AG04450 (cell line): ENCODE results near the gene LRRC28. TPM values are rescaled to one million over a fixed set of nuclear protein-coding genes. Genes with fewer than 3 reads are reported as not detected.

Experiments
- CTCF ChIA-PET: fragments of 300-600, 350-600 bp; formaldehyde crosslinking; extraction: SDS; loops from one replicate; lab custom pipeline; 2022; ENCODE audit warnings: antibody characterized with exemption, inconsistent platforms; lab: Charles Lee
- POLR2A ChIA-PET: fragments of 350-600 bp; formaldehyde crosslinking; extraction: SDS; loops from one replicate; lab custom pipeline; 2021; ENCODE audit warnings: antibody characterized with exemption, inconsistent platforms; lab: Yijun Ruan, JAX
- DNase-seq: peaks from one replicate; pipeline ENCODE4 v3.0.0-alpha.2; 2011; ENCODE audit warnings: low read depth, low spot score
- H3K27ac ChIP-seq: one replicate; pipeline ENCODE4 v1.5.1; 2012; ENCODE audit warnings: low read depth, low read length, control low read depth
- H3K27me3 ChIP-seq: one replicate; pipeline ENCODE4 v1.6.0; 2012; ENCODE audit warnings: low read length; ENCODE audit not compliant: control insufficient read depth, insufficient read depth
- H3K4me3 ChIP-seq: 2 replicates; pipeline ENCODE4 v1.5.1; 2011; ENCODE audit warnings: mild to moderate bottlenecking, low read depth, low read length, control low read depth
- H3K9me3 ChIP-seq: 2 replicates; pipeline ENCODE4 v1.5.1; 2012; ENCODE audit warnings: low read length; ENCODE audit not compliant: control insufficient read depth, insufficient read depth
- polyA plus RNA-seq: library from polyadenylated mRNA; depleted of rRNA; stranded (reverse); fragments of >200 nt; gene quantifications from 2 replicates; pipeline ENCODE4 v1.2.3, GENCODE V29; 2011
- TF ChIP-seq, protein P1 (sequence below): IDR thresholded peaks from 2 replicates; pipeline ENCODE4 v1.5.1; 2011; ENCODE audit warnings: low read depth, low read length, control low read depth, inconsistent platforms

LRRC28 gene
- polyA plus RNA-seq, 1 experiment, result 29.8 TPM

DNA sequence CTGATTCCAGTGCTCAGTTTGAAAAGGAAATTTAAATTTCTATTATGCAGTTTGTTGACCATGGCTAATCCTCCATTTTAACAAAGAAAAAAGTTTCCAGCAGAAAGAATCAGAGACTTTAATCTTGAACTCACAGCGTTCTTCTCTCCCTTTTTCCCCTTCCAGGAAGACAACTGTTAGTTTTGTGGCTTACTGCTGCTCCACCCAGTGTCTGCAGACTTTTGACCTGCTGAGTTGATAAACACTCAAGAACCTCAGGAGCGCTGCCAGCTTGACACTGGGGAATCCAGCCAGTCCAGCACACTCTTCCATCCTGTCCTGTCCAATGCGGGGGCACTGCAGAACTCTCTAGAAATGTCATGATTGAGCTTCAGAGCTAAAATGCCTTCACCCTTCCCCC lies 134.6 kb downstream of the LRRC28 start:
- H3K27ac ChIP-seq, result no peak overlapping the region
- ChIA-PET CTCF (interaction anchor here (1.0 to 4.5 kb wide), 2 partner anchors 14 to 318 kb away, joined by 3 to 22 read pairs; no protein-coding TSS in a partner anchor), POLR2A (no interaction called here)
- DNase-seq, result peak; percentile 16
- H3K9me3 ChIP-seq, result no peaks in the 10 kb centered on the region
- TF ChIP-seq, protein P1, sequence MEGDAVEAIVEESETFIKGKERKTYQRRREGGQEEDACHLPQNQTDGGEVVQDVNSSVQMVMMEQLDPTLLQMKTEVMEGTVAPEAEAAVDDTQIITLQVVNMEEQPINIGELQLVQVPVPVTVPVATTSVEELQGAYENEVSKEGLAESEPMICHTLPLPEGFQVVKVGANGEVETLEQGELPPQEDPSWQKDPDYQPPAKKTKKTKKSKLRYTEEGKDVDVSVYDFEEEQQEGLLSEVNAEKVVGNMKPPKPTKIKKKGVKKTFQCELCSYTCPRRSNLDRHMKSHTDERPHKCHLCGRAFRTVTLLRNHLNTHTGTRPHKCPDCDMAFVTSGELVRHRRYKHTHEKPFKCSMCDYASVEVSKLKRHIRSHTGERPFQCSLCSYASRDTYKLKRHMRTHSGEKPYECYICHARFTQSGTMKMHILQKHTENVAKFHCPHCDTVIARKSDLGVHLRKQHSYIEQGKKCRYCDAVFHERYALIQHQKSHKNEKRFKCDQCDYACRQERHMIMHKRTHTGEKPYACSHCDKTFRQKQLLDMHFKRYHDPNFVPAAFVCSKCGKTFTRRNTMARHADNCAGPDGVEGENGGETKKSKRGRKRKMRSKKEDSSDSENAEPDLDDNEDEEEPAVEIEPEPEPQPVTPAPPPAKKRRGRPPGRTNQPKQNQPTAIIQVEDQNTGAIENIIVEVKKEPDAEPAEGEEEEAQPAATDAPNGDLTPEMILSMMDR, result no peak
- H3K27me3 ChIP-seq, result no peaks in the 10 kb centered on the region
- H3K4me3 ChIP-seq, result no peak overlapping the region

DNA sequence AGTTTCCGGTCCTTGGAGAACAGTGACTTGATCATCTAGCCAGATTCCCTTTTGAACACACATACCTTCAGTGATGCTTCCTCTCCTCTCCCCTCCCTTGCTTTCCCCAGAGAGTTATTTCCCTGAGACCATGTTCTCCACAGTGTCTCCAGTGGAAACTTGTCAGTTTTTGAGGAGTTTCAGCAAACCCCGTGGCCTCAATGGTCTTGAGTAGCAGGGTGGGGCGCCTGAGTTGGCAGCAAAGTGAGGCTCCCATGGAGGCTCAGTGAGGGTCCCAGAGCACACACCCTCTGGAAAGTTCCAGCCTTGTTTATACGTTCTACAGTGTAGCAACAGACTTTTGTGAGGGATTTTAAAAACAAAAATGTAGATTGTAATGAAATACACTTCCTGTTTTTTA lies 135.1 kb downstream of the LRRC28 start:
- TF ChIP-seq, protein P1, result no peak
- no peak for DNase-seq

DNA sequence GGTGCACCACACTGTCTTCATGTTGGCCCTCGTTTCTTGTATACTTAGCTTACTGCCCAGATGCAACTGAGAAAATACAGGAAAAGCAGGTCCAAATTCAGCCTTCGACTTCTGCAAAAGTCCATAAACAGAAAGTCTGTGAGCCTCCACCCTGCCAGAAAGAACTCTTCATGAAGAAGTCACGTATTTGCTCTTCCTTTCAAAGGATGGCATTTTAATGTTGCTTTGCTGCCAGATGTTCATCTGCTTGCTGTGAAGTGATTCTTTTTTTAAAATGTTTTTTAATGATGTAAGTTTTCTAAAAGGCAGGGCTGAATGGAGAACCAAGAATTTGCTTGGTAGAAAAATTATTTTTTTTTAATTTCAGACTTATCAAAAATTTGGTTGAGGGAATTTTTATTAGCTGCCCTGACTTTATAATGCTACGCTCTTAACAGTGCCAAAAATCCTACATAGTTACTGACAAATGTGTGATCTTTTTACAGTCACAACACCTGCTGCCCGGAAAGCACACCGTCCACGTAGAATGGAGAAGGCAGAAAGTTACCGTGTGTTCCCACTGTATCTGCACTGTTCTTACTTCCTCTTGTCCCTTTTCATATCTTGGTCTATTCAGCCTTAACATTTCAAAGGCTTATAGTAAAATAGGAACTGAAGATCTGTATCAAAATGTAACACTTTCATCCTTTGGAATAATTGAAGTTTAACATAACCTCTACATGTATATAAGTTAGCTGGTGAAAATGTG lies 136.3 kb downstream of the LRRC28 start:
- no peaks in the 10 kb centered on the region for H3K9me3 ChIP-seq
- no peak overlapping the region for H3K4me3 ChIP-seq
- no peak for DNase-seq
- no peak overlapping the region for H3K27ac ChIP-seq
- no peaks in the 10 kb centered on the region for H3K27me3 ChIP-seq
- TF ChIP-seq, protein P1, result no peak
- ChIA-PET CTCF (interaction anchor here (1.9 to 4.5 kb wide), 2 partner anchors 22 to 316 kb away, joined by 4 to 22 read pairs; no protein-coding TSS in a partner anchor), POLR2A (no interaction called here)

More for the DNA sequence above, 135.1 kb downstream of the LRRC28 start:
- Histone ChIP-seq H3K27me3 (no peaks in the 10 kb centered on the region), H3K9me3 (no peaks in the 10 kb centered on the region), H3K27ac (no peak overlapping the region), H3K4me3 (no peak overlapping the region)
- POLR2A ChIA-PET, result no interaction called here
- CTCF ChIA-PET, result interaction anchor here (4.5 kb wide), 1 partner anchor 318 kb away, joined by 22 read pairs; no protein-coding TSS in a partner anchor

DNA sequence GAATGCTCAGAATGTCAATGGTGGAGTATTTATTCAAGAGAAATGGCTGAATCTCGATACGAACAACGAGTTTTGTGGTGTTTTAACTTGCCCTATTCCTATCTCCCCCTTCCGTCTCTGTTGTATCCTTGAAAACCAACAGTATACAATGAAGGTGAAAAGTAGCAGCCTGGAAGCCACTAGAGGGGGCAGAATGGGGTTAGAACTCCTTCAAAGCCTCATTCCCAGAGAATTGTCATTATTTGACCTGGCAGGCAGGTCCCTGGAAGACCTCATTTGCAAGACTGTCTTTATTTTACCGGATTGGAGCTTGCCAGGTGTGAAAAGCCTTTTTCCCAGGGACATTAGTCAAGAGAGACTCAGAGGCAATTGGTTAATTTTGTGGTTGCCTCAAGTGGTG lies 139.4 kb downstream of the LRRC28 start:
- ChIA-PET POLR2A (no interaction called here), CTCF (interaction anchor here (1.6 kb wide), 2 partner anchors 117 to 314 kb away, joined by 5 to 8 read pairs; no protein-coding TSS in a partner anchor)
- Histone ChIP-seq H3K27me3 (no peaks in the 10 kb centered on the region), H3K27ac (no peak overlapping the region), H3K4me3 (no peak overlapping the region), H3K9me3 (no peaks in the 10 kb centered on the region)
- TF ChIP-seq, protein P1, result peak; percentile 5; the same call in 1 of the 2 replicates
- no peak for DNase-seq

DNA sequence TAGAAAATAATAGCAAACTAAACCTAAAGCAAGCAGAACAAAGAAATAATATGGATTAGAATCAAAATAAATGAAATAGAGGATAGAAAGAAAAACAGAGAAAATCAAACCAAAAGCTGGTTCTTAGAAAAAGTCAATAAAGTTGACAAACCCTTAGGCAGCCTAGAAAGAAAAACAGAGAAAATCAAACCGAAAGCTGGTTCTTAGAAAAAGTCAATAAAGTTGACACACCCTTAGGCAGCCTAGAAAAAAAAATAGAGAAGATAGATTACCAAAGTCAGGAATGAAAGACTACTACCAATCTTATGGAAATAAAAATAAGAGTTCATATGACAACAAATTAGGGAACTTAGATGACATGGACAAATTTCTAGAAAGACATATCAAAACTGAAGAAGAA lies 142.4 kb downstream of the LRRC28 start:
- DNase-seq, result no peak
- no peak overlapping the region for H3K27ac ChIP-seq
- no peaks in the 10 kb centered on the region for H3K9me3 ChIP-seq
- POLR2A ChIA-PET, result no interaction called here
- H3K27me3 ChIP-seq, result no peaks in the 10 kb centered on the region
- no peak overlapping the region for H3K4me3 ChIP-seq
- CTCF ChIA-PET, result interaction anchor here (1.1 kb wide), 1 partner anchor 311 kb away, joined by 7 read pairs; no protein-coding TSS in a partner anchor
- TF ChIP-seq, protein P1, result no peak
